Ectodermal cell (in vitro differentiated cells): ENCODE data around the gene PCYT1A.
"Not testable (repeated sequence)": the region's sequence is repeated elsewhere in the genome, so short reads cannot be mapped to it uniquely, and the experiment has no call there.

ENCODE experiments used
- H3K27ac ChIP-seq: 2 replicates; pipeline ENCODE4 v1.7.0; 2013; ENCODE audit warnings: mild to moderate bottlenecking, low read depth, low read length; ENCODE audit not compliant: insufficient read depth, poor library complexity, severe bottlenecking
- H3K27me3 ChIP-seq: 2 replicates; pipeline ENCODE4 v1.7.0; 2013; ENCODE audit warnings: mild to moderate bottlenecking, low read length; ENCODE audit not compliant: insufficient read depth, control insufficient read depth, poor library complexity, severe bottlenecking
- H3K36me3 ChIP-seq: one replicate; pipeline ENCODE4 v1.7.0; 2013; ENCODE audit warnings: low read length; ENCODE audit not compliant: control insufficient read depth, insufficient read depth
- H3K4me1 ChIP-seq: one replicate; pipeline ENCODE4 v1.7.0; 2013; ENCODE audit warnings: low read length; ENCODE audit not compliant: control insufficient read depth, insufficient read depth
- H3K4me3 ChIP-seq: 2 replicates; pipeline ENCODE4 v1.7.0; 2013; ENCODE audit warnings: low read depth, low read length, control low read depth; ENCODE audit not compliant: insufficient read depth
- H3K9me3 ChIP-seq: 2 replicates; pipeline ENCODE4 v1.7.0; 2013; ENCODE audit warnings: mild to moderate bottlenecking, low read length, moderate library complexity; ENCODE audit not compliant: control insufficient read depth
- WGBS, 2 experiments: methylation state at CpG; one replicate each; pipeline ENCODE4 v1.1.7; 2013; ENCODE audit warnings: missing lambda C conversion rate in 2 of 2; 5-methylcytosine and 5-hydroxymethylcytosine counted together

Gene PCYT1A

DNA sequence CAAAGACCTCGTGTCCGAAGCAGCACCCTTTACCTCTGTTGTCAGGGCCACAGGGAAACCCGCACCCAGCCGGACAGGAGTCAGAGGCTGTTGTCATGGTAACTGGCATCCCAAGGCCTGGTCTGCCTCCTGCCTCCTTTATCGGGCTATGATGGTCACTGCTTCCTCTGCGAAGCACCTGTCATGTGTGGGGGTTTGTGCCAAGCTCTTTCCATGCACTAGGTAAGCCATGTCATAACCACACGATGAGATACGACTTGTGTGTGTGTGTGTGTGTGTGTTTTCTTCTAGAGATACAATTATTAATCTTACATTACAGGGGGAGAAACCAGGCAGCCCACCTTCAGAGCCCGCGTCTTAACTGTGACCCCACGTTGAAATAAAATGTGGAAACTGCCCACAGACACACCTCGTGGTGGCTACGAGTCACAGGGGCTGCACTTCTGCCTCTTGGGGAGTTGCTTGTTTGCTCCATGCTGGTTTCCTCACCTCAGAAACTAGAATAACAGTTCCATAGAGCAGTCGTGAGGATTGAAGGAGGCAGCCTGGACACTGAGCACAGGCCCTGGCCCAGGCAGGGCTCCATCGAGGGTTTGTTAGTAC, 94.3 kb downstream of the PCYT1A start:
- Histone ChIP-seq H3K36me3 (no peaks in the 10 kb centered on the region), H3K4me3 (no peak overlapping the region), H3K9me3 (no peaks in the 10 kb centered on the region), H3K4me1 (peaks cover 6% of the 10 kb centered on the region), H3K27me3 (no peaks in the 10 kb centered on the region), H3K27ac (no peak overlapping the region)
- WGBS, 2 experiments = 88% methylated on average over 15 of the region's 15 CpGs

DNA sequence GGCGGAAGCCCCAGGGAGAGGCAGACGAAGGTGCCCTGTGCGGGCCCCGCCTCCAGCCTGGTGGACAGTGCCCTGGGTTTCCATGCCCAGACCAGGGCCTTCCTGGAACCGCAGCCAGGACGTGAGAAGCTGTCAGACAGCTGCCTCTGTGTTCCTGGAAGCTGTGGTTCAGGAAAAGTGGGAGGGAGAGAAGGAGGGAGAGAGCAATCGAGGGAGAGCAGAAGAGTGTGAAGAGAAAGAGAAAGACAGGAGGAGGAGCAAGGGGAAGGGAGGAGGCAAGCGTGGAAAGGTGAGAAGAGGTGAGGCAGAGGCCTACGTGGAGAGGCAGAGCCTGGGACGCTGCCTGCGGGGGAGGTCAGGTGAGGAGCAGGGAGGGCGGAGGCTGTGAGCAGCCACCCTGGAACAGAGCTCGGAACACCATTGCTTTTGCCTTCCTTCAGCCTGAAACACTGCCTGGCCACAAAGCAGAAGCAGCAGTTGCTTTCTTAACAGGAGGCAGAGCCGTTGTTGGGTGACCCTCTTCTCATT, 94.9 kb downstream of the PCYT1A start:
- Histone ChIP-seq H3K4me3 (no peak overlapping the region), H3K4me1 (peaks cover 6% of the 10 kb centered on the region), H3K27ac (no peak overlapping the region), H3K27me3 (no peaks in the 10 kb centered on the region), H3K9me3 (no peaks in the 10 kb centered on the region), H3K36me3 (no peaks in the 10 kb centered on the region)
- 70% methylated on average over 14 of the region's 14 CpGs for WGBS, 2 experiments

- no peak overlapping the region for H3K27ac ChIP-seq
These were observed 95.4 kb downstream of the PCYT1A start for GRCh38 chr3:196192036-196192523.

DNA sequence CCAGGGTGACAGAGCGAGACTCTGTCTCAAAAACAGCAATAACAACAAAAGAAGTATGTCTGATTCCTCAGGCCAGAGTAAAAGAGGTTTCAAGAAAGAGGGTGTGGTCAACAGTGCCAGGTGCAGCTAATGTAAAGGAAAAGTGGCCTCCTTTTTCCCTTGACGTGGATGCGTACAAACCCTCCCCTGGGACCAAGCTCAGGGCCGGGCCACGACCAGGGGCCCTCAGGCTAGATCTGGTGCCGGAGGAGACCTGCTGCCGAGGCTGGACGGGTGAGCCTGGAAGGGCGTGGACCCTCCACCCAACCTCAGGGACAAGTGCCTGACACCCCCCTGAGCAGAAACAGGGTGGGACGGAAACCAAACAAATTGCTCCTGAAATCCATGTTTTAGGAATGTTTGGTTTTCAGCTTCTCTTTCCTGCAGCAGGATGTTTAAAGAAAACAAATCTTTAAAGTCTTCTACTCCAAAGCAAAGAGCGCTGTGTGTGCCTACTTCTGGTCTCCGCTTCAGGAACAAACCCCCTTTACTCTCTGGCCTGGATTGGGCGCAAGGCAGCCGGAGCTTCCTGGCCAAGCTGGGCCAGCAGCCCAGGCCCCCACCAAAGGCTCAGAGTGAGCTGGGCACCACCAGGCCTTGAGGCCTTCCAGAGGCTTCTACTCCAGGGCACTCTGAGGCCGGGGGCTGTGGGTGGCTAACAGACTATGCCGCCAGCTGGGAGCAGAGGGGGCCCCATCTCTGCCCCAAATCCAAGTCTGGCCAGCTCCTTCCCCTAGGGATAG, 97.8 kb downstream of the PCYT1A start:
- no peaks in the 10 kb centered on the region for H3K36me3 ChIP-seq
- H3K27ac ChIP-seq = no peak overlapping the region
- H3K27me3 ChIP-seq = no peaks in the 10 kb centered on the region
- 94% methylated on average over 16 of the region's 16 CpGs for WGBS, 2 experiments
- no peak overlapping the region for H3K4me3 ChIP-seq
- peaks cover 6% of the 10 kb centered on the region for H3K4me1 ChIP-seq
- no peaks in the 10 kb centered on the region for H3K9me3 ChIP-seq

More at GRCh38 chr3:196192036-196192523, 95.4 kb downstream of the PCYT1A start:
- no peaks in the 10 kb centered on the region for H3K27me3 ChIP-seq
- no peaks in the 10 kb centered on the region for H3K9me3 ChIP-seq
- peaks cover 6% of the 10 kb centered on the region for H3K4me1 ChIP-seq
- H3K36me3 ChIP-seq = no peaks in the 10 kb centered on the region
- H3K4me3 ChIP-seq = no peak overlapping the region
- 84 to 86% methylated on average over 11 of the region's 11 CpGs for WGBS, 2 experiments

- peak overlapping the region; percentile 72 for H3K27ac ChIP-seq
- H3K9me3 ChIP-seq = no peaks in the 10 kb centered on the region
- no peaks in the 10 kb centered on the region for H3K36me3 ChIP-seq
- no peaks in the 10 kb centered on the region for H3K27me3 ChIP-seq
- no peaks in the 10 kb centered on the region for H3K4me1 ChIP-seq
- H3K4me3 ChIP-seq = no peak overlapping the region
- WGBS, 2 experiments = 27 to 34% methylated on average over 27 to 31 of the region's 31 CpGs
These were observed 100.6 kb downstream of the PCYT1A start for GRCh38 chr3:196186651-196187573.

- Histone ChIP-seq H3K4me3 (no peak overlapping the region), H3K27ac (no peak overlapping the region), H3K27me3 (no peaks in the 10 kb centered on the region), H3K9me3 (no peaks in the 10 kb centered on the region), H3K36me3 (no peaks in the 10 kb centered on the region), H3K4me1 (peaks cover 1% of the 10 kb centered on the region)
- WGBS, 2 experiments = 92 to 95% methylated on average over 15 of the region's 15 CpGs
These were observed 102.6 kb downstream of the PCYT1A start for GRCh38 chr3:196184881-196185280.

DNA sequence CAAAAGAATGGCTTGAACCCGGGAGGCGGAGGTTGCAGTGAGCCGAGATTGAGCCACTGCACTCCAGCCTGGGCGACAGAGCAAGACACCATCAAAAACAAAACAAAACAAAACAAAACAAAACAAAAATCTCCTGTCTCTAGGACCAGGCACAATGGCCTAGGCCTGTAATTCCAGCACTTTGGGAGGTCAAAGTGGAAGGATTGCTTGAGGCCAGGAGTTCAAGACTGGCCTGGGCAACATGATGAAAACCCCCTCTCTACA, 103.4 kb downstream of the PCYT1A start:
- H3K9me3 ChIP-seq, H3K4me1 ChIP-seq, H3K27ac ChIP-seq, H3K36me3 ChIP-seq, H3K4me3 ChIP-seq, H3K27me3 ChIP-seq: not testable (repeated sequence)
- WGBS, 2 experiments = 87 to 96% methylated on average over 4 of the region's 4 CpGs

DNA sequence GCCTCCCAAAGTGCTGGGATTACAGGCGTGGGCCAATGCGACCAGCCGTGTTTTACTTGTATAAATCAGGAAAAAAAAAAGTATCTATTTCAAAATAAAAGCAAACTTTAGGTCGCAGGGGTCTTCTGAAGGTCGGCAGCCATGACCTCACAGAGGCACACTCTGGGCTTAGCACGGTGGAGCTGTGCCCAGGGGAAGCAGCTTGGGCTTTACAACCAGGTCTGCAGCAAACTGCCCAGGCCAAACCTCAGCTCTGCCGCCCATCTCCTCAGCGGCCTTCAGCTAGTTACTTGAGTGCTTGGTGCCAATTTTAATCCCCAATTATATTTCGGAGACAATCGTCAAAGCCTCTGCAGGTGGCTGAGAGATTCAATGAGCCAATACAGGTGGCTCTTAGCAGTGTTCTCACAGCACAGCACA, 106.4 kb downstream of the PCYT1A start:
- H3K27ac ChIP-seq = no peak overlapping the region
- H3K36me3 ChIP-seq = no peaks in the 10 kb centered on the region
- peaks cover 7% of the 10 kb centered on the region for H3K4me1 ChIP-seq
- no peaks in the 10 kb centered on the region for H3K27me3 ChIP-seq
- no peak overlapping the region for H3K4me3 ChIP-seq
- WGBS, 2 experiments = 84 to 86% methylated on average over 10 of the region's 10 CpGs
- no peaks in the 10 kb centered on the region for H3K9me3 ChIP-seq

DNA sequence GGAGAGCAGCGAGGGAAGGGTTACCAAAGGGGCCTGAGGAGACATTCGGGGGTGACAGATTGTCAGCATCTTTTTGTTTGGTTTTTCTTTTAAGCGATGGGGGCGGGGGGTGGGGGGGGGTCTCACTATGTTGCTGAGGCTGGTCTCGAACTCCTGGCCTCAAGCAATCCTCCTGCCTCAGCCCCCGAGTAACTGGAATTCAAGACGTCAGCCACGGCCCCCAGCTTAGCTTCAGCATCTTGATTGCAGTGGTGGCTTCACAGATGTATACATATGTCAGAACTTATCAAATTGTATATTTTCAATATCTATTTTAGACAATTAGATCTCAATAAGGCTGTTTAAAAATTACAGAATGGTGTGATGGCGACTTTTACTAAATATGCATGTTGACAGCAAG, 107.2 kb downstream of the PCYT1A start:
- H3K9me3 ChIP-seq = no peaks in the 10 kb centered on the region
- H3K4me1 ChIP-seq = peaks cover 7% of the 10 kb centered on the region
- no peak overlapping the region for H3K4me3 ChIP-seq
- no peaks in the 10 kb centered on the region for H3K27me3 ChIP-seq
- no peaks in the 10 kb centered on the region for H3K36me3 ChIP-seq
- WGBS, 2 experiments = 89 to 92% methylated on average over 9 of the region's 9 CpGs
- no peak overlapping the region for H3K27ac ChIP-seq
